Fibroblast of skin of abdomen (primary cell): ENCODE measurements around the gene PREPL. TPM values are rescaled to one million over a fixed set of nuclear protein-coding genes. Genes with fewer than 3 reads are reported as not detected.
A peak's percentile ranks its signal among the peaks of the same experiment; 100 is the strongest.
"Not testable (repeated sequence)": the region's sequence is repeated elsewhere in the genome, so short reads cannot be mapped to it uniquely, and the experiment has no call there.

Experiments used
- DNase-seq: peaks from one replicate; pipeline ENCODE4 v3.0.0-alpha.2; 2013
- polyA plus RNA-seq, 2 experiments: library from polyadenylated mRNA; unstranded; fragments of 120-200 nt; gene quantifications; one replicate each; pipeline ENCODE4 v1.2.1, GENCODE V29; 2013; ENCODE audit not compliant: insufficient read length in 2 of 2

The PREPL gene
- polyA plus RNA-seq (2013, experiment 1 of 2; ENCODE audit: insufficient read length), result 38.5 TPM
- polyA plus RNA-seq (2013, experiment 2 of 2; ENCODE audit: insufficient read length), result 36.5 TPM

- peak; percentile 97 for DNase-seq
Measured at GRCh38 chr2:44361330-44362206, at the start of gene PREPL, which contains the start of gene CAMKMT. Gene PREPL, minus strand, starts transcription at chr2:44361494. Its CDS starts 15,152 bp downstream, at chr2:44346342. Gene CAMKMT, plus strand, starts transcription at chr2:44361947.

GRCh38 chr2:44398243-44398897 is 37.1 kb upstream of the PREPL start:
- no peak for DNase-seq

- peak; percentile 4 for DNase-seq
Measured at GRCh38 chr2:44397447-44398175, 36.3 kb upstream of the PREPL start.

- peak; percentile 18 for DNase-seq
Measured at GRCh38 chr2:44392338-44392943, 31.1 kb upstream of the PREPL start.

- DNase-seq, result no peak
Measured at GRCh38 chr2:44389895-44390294, 28.6 kb upstream of the PREPL start.

- no peak for DNase-seq
Measured at GRCh38 chr2:44388877-44389276, 27.6 kb upstream of the PREPL start.

- DNase-seq, result not testable (repeated sequence)
Measured at GRCh38 chr2:44385226-44385625, 23.9 kb upstream of the PREPL start.

- no peak for DNase-seq
Measured at GRCh38 chr2:44377486-44377885, 16.2 kb upstream of the PREPL start.

- DNase-seq, result no peak
Measured at GRCh38 chr2:44372246-44372645, 11.0 kb upstream of the PREPL start.

- no peak for DNase-seq
Measured at GRCh38 chr2:44371445-44371844, 10.2 kb upstream of the PREPL start.

- DNase-seq, result no peak
Measured at GRCh38 chr2:44369392-44369791, 8.1 kb upstream of the PREPL start.

GRCh38 chr2:44367591-44367990 is 6.3 kb upstream of the PREPL start:
- no peak for DNase-seq

GRCh38 chr2:44364604-44365003 is 3.3 kb upstream of the PREPL start:
- no peak for DNase-seq

GRCh38 chr2:44362207-44363015 is 1.1 kb upstream of the PREPL start:
- peak; percentile 55 for DNase-seq

- DNase-seq, result peak; percentile 22
Measured at GRCh38 chr2:44360749-44361329, 455 bp downstream of the PREPL start.

GRCh38 chr2:44358503-44358902 is 2.8 kb downstream of the PREPL start:
- DNase-seq, result peak; percentile 30

- DNase-seq, result no peak
Measured at GRCh38 chr2:44354761-44355160, 6.5 kb downstream of the PREPL start.

- DNase-seq, result no peak
Measured at GRCh38 chr2:44352510-44352909, 8.8 kb downstream of the PREPL start.

- no peak for DNase-seq
Measured at GRCh38 chr2:44351676-44352075, 9.6 kb downstream of the PREPL start.

GRCh38 chr2:44351088-44351487 is 10.2 kb downstream of the PREPL start:
- DNase-seq, result peak; percentile 27

GRCh38 chr2:44349506-44349905 is 11.8 kb downstream of the PREPL start:
- no peak for DNase-seq
